ENCODE data around the gene ZFHX3.
"Not testable (repeated sequence)": the region's sequence is repeated elsewhere in the genome, so short reads cannot be mapped to it uniquely, and the experiment has no call there.

ZFHX3 gene

DNA sequence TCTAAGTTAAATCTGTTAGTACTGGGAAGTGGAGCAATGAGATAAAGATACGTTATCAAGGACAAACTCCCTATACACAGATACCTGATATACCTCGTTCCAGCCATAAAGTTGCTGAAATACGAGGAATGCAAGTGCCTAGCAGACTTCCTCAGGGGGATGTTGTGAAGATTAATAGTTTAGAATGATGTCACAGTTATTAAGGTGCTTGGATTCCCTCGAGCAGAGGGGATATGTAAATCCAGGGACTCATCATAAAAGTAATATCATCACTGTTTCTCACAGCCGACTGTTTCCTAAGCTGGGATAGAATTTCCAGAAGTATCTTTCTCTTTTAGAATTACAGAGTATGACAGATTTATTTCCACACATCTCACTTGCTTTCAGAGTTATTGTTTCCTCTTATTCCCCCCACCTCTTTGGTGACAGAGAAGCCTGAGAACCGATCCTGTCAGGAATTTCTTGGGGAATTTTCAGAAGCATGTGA lies 28.4 kb upstream of the ZFHX3 start:
- in situ Hi-C loops (cut with MboI; ENCODE audit: low sequenced_read_pairs), result no loop called here
- no peaks in the 10 kb centered on the region for H3K36me3 ChIP-seq (replicated peaks)
- no peaks in the 10 kb centered on the region for H3K9me3 ChIP-seq
- no peak for DNase-seq (ENCODE audit: low spot score in 2 of 2)
- H3K4me3 ChIP-seq, result no peak overlapping the region
- H3K4me1 ChIP-seq, result no peaks in the 10 kb centered on the region; the same call in 1 of the 2 replicates
- H3K27me3 ChIP-seq (ENCODE audit: low read depth), result no peaks in the 10 kb centered on the region

GRCh38 chr16:73074382-73074781 lies 26.5 kb upstream of the ZFHX3 start:
- in situ Hi-C loops (cut with MboI; ENCODE audit: low sequenced_read_pairs), result no loop called here
- Histone ChIP-seq H3K4me1 (peaks cover 3% of the 10 kb centered on the region; the same call in 1 of the 2 replicates), H3K36me3 (replicated peaks) (no peaks in the 10 kb centered on the region), H3K4me3 (no peak overlapping the region), H3K9me3 (no peaks in the 10 kb centered on the region), H3K27me3 (ENCODE audit: low read depth) (no peaks in the 10 kb centered on the region)
- no peak for DNase-seq (ENCODE audit: low spot score in 2 of 2)

DNA sequence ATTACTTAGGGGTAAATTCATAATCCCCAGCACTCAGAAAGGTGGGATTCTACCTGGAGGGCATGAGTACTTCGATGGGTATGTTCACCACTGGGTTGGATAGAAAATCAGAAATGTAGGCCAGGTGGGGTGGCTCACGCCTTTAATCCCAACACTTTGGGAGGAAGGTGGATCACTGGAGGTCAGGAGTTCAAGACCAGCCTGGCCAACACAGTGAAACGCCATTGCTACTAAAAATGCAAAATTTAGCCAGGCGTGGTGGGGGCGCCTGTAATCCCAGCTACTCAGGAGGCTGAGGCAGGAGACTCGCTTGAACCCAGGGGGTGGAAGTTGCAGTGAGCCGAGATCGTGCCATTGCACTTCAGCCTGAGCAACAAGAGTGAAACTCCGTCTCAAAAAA lies 24.1 kb upstream of the ZFHX3 start:
- in situ Hi-C loops (cut with MboI; ENCODE audit: low sequenced_read_pairs); H3K4me3 ChIP-seq: not testable (repeated sequence)

GRCh38 chr16:73071131-73071940 lies 23.4 kb upstream of the ZFHX3 start:
- in situ Hi-C loops (cut with MboI; ENCODE audit: low sequenced_read_pairs), result no loop called here
- Histone ChIP-seq H3K4me1 (peaks cover 3% of the 10 kb centered on the region; the same call in 1 of the 2 replicates), H3K27me3 (ENCODE audit: low read depth) (no peaks in the 10 kb centered on the region), H3K9me3 (no peaks in the 10 kb centered on the region), H3K36me3 (replicated peaks) (no peaks in the 10 kb centered on the region), H3K4me3 (no peak overlapping the region)
- DNase-seq (ENCODE audit: low spot score in 2 of 2), result peak in 1 of 2 experiments; percentile 38

More for the DNA sequence above, 24.1 kb upstream of the ZFHX3 start:
- DNase-seq (ENCODE audit: low spot score in 2 of 2); H3K9me3 ChIP-seq; H3K4me1 ChIP-seq; H3K36me3 ChIP-seq (replicated peaks); H3K27me3 ChIP-seq (ENCODE audit: low read depth): not testable (repeated sequence)

DNA sequence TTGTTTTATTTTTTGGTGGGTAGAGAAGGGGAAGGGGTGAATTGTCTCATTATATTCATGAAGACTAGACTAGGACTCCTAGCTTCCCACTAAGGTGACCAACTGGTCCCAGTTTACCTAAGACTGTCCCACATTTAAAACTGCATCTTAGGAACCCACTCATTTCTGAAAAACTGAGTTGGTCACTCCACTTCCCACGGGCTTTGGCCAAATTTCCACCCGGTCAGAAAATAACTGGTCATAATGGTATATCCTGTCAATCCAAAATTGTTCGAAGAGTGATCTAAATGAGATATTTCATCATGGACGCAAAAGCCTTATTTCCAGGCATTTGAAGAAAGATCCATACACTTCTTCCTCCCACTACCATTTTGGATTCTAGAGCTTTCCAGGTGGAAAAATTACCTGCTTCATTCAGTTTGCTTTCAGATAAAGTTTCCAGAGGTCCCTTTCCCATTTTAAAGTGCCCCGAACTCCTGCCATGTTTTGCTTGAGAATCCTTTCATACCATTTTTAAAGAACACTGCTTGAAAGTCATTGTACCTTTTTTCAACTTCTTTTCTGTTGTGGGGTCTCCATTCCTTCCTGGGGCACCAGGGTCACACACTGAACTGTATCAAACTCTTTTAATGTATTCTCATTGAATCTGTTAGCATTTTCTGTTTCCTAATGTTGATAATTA lies 21.8 kb upstream of the ZFHX3 start:
- peaks cover 3% of the 10 kb centered on the region; the same call in 1 of the 2 replicates for H3K4me1 ChIP-seq
- in situ Hi-C loops (cut with MboI; ENCODE audit: low sequenced_read_pairs), result no loop called here
- no peaks in the 10 kb centered on the region for H3K36me3 ChIP-seq (replicated peaks)
- H3K4me3 ChIP-seq, result no peak overlapping the region
- no peaks in the 10 kb centered on the region for H3K9me3 ChIP-seq
- no peaks in the 10 kb centered on the region for H3K27me3 ChIP-seq (ENCODE audit: low read depth)
- DNase-seq (ENCODE audit: low spot score in 2 of 2), result no peak

DNA sequence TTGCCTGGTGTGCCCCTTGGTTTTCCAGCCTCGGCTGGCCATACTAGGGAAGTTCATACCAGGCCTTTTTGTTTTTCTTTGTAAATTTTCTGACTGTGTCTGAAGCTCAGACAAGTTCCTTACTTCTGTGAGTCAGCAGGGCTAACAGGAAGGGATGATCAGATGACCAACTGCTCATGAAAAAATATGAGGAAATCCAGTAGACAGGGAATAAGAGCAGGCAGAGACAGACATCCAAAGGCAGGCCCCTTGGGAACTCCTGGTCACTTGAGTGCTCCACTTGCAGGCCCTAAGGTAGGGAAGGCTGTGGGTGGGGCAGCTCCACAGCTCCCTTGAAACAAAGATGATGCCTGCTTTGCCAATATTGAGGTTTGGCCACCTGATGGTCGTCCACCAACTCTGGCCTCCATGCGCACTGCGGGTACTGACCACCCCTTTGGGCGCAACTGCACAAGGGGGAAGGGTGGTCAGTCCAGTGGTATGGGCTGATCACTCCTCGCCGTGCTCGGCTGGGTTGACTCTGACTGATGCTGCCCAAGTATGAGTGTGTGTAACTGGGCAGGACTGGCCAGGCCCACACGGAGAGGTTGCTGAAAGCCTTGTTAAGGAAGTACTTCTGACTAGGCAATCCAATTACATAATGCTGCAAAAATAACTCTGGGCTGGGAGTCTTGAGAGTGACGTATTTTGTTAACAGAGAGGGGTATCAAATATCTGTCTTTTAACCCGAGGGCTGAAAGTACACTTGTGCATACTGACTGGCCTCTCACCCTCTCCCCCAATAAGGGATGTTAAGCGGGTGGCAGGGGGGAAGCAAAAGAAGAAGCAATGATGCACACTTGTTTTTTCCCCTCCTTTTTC lies 20.8 kb upstream of the ZFHX3 start:
- Histone ChIP-seq H3K4me1 (peaks cover 3% of the 10 kb centered on the region; the same call in 1 of the 2 replicates), H3K36me3 (replicated peaks) (no peaks in the 10 kb centered on the region), H3K27me3 (ENCODE audit: low read depth) (no peaks in the 10 kb centered on the region), H3K9me3 (no peaks in the 10 kb centered on the region), H3K4me3 (no peak overlapping the region)
- no peak for DNase-seq (ENCODE audit: low spot score in 2 of 2)
- in situ Hi-C loops (cut with MboI; ENCODE audit: low sequenced_read_pairs), result no loop called here

DNA sequence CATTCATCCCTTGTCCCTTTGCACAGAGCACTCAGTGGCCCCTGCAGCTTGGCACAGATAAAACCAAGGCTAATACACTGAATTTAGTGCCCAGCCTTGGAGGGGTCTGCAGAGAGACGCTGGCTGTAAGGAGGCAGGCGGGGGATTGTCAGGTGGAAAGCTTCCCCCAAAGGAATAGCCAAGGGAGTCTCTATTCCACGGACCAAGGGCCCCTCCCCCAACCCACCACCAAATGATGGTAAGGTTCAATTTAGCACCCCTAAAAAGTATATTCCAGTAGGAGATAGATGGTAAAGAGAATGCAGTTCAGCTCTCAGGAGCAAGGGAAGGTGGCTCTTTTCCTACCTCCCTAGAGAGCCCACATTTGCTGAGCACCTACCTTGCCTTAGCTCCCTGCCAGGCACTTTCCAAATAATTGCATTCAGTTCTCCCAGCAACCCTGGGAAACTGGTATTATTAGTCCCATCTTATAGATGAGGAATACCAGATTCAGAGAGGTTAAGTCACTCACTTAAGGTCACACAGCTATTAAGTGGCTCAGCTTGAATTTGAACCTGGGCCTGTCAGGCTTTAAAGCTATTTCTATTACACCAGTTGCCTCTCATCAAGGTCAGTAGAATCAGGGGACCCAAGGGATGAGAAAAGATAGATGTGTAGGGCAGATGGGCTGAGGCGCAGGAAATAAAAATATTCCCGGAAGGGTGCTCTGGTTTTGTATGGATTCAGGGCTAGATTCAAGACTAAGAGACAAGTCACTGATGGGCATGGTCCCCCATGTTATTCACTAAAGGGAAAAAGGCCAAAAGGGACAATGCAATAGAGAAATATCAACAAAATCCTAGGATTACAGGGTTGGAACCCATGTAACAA lies 20.0 kb upstream of the ZFHX3 start:
- DNase-seq (ENCODE audit: low spot score in 2 of 2), result no peak
- peaks cover 7% of the 10 kb centered on the region for H3K4me1 ChIP-seq
- H3K36me3 ChIP-seq (replicated peaks), result no peaks in the 10 kb centered on the region
- H3K27me3 ChIP-seq (ENCODE audit: low read depth), result no peaks in the 10 kb centered on the region
- in situ Hi-C loops (cut with MboI; ENCODE audit: low sequenced_read_pairs), result no loop called here
- H3K9me3 ChIP-seq, result no peaks in the 10 kb centered on the region
- H3K4me3 ChIP-seq, result no peak overlapping the region

DNA sequence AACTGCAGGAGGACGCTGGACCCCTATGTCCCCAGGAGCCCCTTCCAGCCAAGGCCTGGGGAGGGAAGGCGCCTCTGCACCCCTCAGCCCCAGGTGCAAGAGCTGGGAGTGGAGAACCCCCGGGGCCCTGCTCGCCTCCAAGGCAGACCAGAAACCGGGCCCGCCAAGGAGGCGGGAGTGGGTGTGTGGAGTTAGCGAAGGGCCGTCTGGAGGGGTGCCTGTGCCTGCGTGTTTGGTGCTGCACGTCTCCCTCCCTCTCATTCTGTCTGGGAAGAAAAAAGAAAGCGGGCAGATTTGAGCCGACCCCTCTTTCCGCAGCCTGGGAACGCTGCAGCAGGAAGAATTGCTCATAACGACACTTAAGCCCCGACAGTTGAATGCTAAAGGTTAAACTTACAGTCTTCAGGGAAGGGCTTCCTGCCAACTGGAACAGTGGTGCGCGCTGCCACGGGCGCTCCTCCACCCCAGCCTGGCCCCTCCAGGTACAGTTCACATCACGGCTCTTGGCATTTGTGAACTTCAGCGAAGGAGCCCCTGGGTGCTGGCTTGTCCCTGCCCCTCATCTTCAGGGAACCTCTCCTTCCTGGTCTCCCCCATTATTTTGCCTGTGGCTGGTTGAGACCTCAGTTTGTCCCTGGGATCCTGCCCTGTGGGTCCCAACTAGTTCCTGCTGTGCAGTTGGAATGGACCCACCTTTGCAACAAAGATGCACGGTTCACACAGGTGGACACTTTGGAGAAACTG lies 19.2 kb upstream of the ZFHX3 start:
- Histone ChIP-seq H3K4me1 (peaks cover 15% of the 10 kb centered on the region), H3K27me3 (ENCODE audit: low read depth) (no peaks in the 10 kb centered on the region), H3K36me3 (replicated peaks) (no peaks in the 10 kb centered on the region), H3K9me3 (no peaks in the 10 kb centered on the region), H3K4me3 (no peak overlapping the region)
- no peak for DNase-seq (ENCODE audit: low spot score in 2 of 2)
- in situ Hi-C loops (cut with MboI; ENCODE audit: low sequenced_read_pairs), result no loop called here

GRCh38 chr16:73066331-73066926 lies 18.5 kb upstream of the ZFHX3 start:
- no peak for DNase-seq (ENCODE audit: low spot score in 2 of 2)
- Histone ChIP-seq H3K4me3 (no peak overlapping the region), H3K36me3 (replicated peaks) (no peaks in the 10 kb centered on the region), H3K27me3 (ENCODE audit: low read depth) (no peaks in the 10 kb centered on the region), H3K4me1 (peaks cover 22% of the 10 kb centered on the region), H3K9me3 (no peaks in the 10 kb centered on the region)
- in situ Hi-C loops (cut with MboI; ENCODE audit: low sequenced_read_pairs), result no loop called here

- H3K4me1 ChIP-seq, result peaks cover 25% of the 10 kb centered on the region
- in situ Hi-C loops (cut with MboI; ENCODE audit: low sequenced_read_pairs), result no loop called here
- H3K4me3 ChIP-seq, result no peak overlapping the region
- no peaks in the 10 kb centered on the region for H3K36me3 ChIP-seq (replicated peaks)
- DNase-seq (ENCODE audit: low spot score in 2 of 2), result no peak
- no peaks in the 10 kb centered on the region for H3K27me3 ChIP-seq (ENCODE audit: low read depth)
- H3K9me3 ChIP-seq, result no peaks in the 10 kb centered on the region
Observed at GRCh38 chr16:73065632-73066330, 17.9 kb upstream of the ZFHX3 start.

- peaks cover 29% of the 10 kb centered on the region for H3K4me1 ChIP-seq
- no peak overlapping the region for H3K4me3 ChIP-seq
- H3K9me3 ChIP-seq, result no peaks in the 10 kb centered on the region
- no peaks in the 10 kb centered on the region for H3K36me3 ChIP-seq (replicated peaks)
- in situ Hi-C loops (cut with MboI; ENCODE audit: low sequenced_read_pairs), result no loop called here
- DNase-seq (ENCODE audit: low spot score in 2 of 2), result no peak
- H3K27me3 ChIP-seq (ENCODE audit: low read depth), result no peaks in the 10 kb centered on the region
Observed at GRCh38 chr16:73064994-73065545, 17.1 kb upstream of the ZFHX3 start.
